MM.1S (cell line): ENCODE measurements around the gene CIPC.
A peak's percentile ranks its signal among the peaks of the same experiment; 100 is the strongest.

ENCODE experiments used
- CTCF ChIP-seq: fragments of 300-600 bp; sonication (generic); IDR thresholded peaks from 2 replicates; pipeline ENCODE4 v1.5.1; 2016; ENCODE audit warnings: antibody characterized with exemption, low read length, mixed read lengths
- EZH2 ChIP-seq: fragments of 300-600 bp; sonication (generic); optimal IDR thresholded peaks from 2 replicates; pipeline ENCODE3; 2017; ENCODE audit warnings: low read depth, mild to moderate bottlenecking, antibody characterized with exemption, low read length, mixed read lengths

GRCh38 chr14:77067632-77068516 is 30.2 kb upstream of the CIPC start:
- TF ChIP-seq CTCF (peak; percentile 73), EZH2 (no peak)
